NAMALWA (cell line): ENCODE measurements around the gene FILIP1L.

ENCODE experiments used
- DNase-seq: peaks from one replicate; pipeline ENCODE4 v3.0.0-alpha.2; 2015; ENCODE audit warnings: low spot score

Gene FILIP1L

DNA sequence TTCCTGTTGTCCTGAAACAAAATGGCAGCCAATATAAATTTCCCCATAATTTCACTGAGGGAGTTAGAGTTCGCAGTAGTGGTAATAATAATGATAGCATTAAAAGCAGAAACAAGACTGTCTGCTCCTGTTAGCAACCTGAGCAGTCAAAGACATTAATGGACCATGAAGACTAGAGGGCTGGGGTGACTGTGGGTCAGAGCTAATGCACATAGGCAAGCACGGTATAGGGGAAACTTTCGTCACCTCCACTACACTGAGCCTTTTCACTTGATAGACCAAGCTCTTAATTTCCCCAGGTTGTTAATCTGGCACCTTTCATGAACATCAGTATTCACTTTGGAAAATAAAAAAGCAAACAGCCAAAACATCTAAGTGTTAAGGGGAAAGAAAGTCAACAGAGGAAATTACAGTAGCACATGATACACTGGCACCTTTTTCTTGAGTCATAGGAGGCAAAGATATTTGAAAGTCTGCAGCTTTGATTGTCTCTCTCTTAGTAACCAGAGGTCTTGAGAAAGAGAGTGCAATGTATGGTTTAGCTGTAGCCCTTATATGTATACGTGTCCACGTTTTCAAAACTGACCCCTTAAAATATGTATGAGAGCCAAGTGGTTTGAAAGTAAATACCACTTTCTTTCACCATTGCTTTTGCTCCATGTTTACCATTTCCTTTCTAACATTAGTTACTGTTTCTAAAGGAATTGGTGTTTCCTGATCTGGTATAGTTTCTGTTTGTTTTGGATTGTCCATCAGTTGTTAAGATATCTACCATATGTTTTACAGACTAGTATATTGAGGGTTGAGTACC, 104.8 kb downstream of the FILIP1L start:
- DNase-seq = no peak

DNA sequence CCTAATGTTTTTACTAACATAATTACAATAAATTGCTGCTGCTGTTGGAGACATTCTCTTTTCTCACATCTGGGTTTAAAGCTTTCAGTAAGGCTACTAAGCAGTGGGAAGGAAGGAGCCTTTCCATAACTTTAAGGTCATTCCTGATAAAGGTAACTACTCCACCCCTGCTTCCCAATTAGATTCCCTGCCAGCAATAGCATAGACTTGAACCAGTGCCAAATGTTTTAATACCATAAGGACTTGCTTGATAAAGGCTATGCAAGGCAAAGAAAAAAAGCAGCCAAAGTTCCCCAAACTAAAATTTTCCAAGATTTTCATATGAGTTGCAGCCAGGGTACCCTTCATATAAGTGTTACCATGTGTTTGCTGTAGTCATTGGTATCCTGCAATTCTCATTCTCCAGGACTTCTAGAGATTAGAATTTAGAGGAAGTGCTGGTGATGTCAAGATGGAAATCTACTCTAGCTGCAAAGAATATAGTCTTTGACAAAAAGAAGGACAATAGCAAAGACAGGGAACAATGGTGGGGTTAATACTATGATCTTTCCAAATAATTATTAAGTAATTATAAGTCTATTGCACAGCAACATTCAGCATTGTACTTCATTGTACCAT, 106.1 kb downstream of the FILIP1L start:
- no peak for DNase-seq

DNA sequence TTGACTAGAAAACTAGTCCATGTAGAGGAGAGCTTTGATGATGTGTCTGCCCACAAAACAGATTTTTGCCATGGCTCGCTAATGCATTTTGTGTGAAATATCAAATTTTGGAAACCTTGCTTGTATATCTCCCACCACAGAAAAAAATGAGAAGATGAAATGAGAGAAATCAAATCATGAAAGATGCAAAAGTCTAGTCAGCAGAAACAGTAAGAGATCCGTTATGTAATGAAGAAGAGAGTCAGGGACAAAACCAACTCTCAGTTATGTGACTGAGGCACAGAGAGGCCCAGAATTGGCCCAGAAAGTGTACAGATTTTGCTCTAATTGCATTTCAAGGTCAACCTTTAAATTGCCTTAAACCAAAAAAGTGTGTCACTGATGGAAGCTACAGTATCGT, 107.0 kb downstream of the FILIP1L start:
- no peak for DNase-seq

DNA sequence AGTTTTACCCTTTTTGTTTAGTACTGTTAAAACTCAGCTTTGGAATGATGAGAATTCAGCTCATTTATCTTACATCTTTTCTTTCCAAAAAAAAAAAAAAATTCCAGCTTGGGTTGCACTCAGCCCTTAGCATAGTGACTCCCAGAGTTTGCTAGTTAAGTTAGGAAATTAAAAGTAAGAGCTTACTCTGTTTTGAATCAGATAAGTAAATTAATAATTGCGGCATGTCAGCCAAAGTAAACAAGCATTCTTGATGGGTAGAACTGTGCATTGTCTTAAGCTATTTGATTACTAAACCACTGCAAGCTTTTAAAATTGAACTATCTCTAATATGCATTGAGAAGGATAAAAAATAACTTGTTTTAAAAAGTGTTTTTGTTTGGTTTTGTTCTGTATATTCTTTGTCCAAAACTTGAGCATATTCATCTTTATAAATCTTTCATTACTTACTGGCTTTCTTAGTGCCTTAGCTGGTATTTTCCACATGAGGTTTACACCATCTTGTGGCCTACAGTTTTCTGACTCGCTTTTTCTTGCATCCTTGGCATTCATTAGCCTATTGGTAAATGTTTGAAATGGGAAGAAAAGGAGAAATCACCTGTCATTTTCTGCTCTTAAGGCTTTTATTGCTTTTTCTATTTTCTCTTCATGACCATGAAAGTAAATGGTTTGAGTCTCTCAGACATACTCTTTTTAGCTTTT, 107.6 kb downstream of the FILIP1L start:
- DNase-seq = no peak

- no peak for DNase-seq
Observed at GRCh38 chr3:100005665-100006393, 108.5 kb downstream of the FILIP1L start.

GRCh38 chr3:100004931-100005330, 109.4 kb downstream of the FILIP1L start:
- DNase-seq = no peak

GRCh38 chr3:100003609-100004503, 110.4 kb downstream of the FILIP1L start:
- no peak for DNase-seq

- no peak for DNase-seq
Observed at GRCh38 chr3:100002599-100003350, 111.5 kb downstream of the FILIP1L start.

- no peak for DNase-seq
Observed at GRCh38 chr3:100001526-100002270, 112.6 kb downstream of the FILIP1L start.

GRCh38 chr3:100001083-100001482, 113.2 kb downstream of the FILIP1L start:
- no peak for DNase-seq

GRCh38 chr3:99999536-99999935, 114.8 kb downstream of the FILIP1L start:
- no peak for DNase-seq

GRCh38 chr3:99997293-99997692, 117.0 kb downstream of the FILIP1L start:
- DNase-seq = no peak

GRCh38 chr3:99990179-99990578, 124.1 kb downstream of the FILIP1L start:
- no peak for DNase-seq

DNA sequence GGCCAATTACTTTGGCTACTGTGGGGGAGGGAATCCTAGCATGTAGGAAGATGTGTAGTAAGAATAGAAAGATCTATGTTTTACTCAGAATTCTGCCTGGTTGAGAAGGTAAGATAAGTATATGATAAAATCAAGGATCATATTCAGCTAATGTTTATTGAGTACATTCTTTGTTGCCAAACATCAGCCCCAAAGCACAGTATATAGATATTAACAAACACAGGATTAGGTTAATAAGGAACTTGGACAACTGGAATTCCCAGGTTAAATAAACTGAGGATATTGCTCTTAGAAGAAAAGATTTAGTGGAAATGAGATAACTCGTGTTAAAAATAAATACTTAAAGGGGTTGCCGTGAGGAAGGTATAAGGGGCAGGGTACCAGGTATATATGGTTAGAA, 129.6 kb downstream of the FILIP1L start:
- no peak for DNase-seq

GRCh38 chr3:99984139-99984538, 130.2 kb downstream of the FILIP1L start:
- no peak for DNase-seq

DNA sequence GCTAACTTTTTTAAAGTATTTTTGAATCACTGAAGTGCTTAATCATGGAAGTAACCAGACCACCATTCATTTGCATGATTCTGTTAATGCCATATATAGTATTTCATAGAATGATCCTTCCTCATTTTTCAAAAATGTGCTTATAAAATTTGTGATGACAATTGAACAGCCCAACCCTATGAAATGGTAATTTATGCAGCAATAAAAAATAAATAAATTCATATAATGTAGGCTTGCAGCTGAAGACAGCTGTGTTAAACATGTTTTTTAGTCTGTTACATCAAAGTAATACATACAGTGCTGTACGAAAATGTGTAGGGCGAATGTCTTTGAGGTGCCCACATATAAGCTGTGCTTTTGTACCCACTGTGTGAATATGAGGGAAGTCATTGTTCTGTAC, 131.7 kb downstream of the FILIP1L start:
- no peak for DNase-seq

DNA sequence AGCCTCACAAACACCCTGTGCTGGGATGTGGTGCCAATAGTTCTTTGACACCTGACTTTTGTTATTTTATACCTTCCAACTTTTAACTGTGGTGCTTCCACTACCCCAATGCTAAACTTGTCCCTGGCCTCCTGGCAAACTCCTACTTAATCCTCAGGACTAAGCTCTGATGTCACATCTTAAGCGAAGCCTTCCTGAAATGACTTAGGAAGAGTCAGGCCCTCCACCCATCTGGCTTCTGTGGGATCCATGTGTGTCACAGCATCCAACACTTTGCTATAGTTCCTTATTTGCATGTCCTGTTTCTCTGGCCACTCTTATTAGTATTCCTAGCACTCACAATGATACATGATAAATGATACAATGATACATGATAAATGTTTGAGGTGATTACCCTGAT, 133.2 kb downstream of the FILIP1L start:
- no peak for DNase-seq

GRCh38 chr3:99980606-99981005, 133.7 kb downstream of the FILIP1L start:
- no peak for DNase-seq

DNA sequence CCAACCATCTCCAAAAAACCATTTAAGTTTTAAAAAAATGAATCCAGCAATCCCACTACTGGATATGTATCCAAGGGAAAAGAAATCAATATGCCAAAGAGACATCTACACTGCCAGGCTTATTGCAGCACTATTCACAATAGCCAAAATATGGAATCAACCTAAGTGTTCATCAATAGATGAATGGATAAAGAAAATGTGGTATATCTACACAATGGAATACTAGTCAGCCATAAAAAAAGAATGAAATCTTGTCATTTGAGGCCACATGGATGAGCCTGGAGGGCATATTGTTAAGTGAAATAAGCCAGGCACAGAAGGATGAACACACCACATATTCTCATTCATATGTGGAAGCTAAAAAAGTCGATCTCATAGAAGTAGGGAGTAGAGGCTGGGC, 136.1 kb downstream of the FILIP1L start:
- no peak for DNase-seq

DNA sequence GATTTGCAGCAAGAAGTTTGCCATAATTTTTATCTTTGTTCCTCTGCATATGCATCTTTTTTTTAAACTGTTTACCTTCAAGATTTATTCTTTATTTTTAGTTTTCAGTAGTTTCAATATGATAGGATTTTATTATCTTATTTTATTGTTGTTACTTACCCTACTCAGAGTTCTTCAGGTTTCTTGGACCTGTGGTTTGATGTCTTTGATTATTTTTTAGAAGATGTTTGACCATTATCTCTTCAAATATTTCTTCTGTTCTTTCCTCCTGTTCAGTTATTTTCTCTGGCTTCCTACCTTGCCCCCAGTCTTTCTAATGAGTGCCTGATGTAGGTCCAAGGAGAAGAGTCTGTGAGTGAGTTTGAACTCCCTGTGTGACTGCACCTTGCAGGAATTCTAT, 137.7 kb downstream of the FILIP1L start:
- DNase-seq = no peak
